Hematopoietic multipotent progenitor cell treated with erythropoietin and hydrocortisone succinate and interleukin-3 and kit ligand, for 6 days (in vitro differentiated cells): ENCODE data around the gene MCF2L.

ENCODE experiments used
- DNase-seq: peaks from one replicate; pipeline ENCODE4 v3.0.0-alpha.2; 2015

Gene MCF2L

DNA sequence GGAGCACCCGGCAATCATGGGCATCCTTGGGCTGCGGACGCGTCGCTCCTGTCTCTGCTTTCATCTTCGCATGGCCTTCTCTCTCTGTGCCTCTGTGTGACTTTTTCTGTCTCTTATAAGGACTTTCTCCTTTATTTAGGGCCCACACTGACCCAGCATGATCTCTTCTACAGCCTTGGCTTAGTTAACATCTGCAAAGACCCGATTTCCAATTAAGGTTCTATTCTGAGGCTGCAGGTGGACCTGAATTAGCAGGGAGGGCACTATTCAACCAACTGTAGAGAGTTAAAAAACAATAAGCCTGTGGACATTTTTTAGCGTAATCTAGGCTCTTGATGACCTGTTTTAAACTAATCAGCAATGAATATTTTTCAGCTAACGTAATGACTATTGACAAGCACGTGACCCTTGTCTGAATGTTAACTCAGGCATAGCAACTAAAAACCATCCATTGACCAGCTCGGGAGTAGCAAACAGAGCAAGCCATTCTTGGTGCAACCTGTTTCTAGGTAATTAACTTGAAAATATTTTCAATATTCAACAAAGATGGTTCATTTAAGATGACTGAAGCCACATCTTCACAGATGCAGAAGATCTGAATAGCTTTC is 168.8 kb downstream of the MCF2L start:
- no peak for DNase-seq

- DNase-seq, result no peak
Measured at GRCh38 chr13:113138792-113139551, 170.0 kb downstream of the MCF2L start.

- DNase-seq, result no peak
Measured at GRCh38 chr13:113139577-113139976, 170.6 kb downstream of the MCF2L start.

- no peak for DNase-seq
Measured at GRCh38 chr13:113140677-113141600, 171.9 kb downstream of the MCF2L start.

GRCh38 chr13:113141601-113141970 is 172.6 kb downstream of the MCF2L start:
- DNase-seq, result no peak

GRCh38 chr13:113142876-113143275 is 173.9 kb downstream of the MCF2L start:
- no peak for DNase-seq

DNA sequence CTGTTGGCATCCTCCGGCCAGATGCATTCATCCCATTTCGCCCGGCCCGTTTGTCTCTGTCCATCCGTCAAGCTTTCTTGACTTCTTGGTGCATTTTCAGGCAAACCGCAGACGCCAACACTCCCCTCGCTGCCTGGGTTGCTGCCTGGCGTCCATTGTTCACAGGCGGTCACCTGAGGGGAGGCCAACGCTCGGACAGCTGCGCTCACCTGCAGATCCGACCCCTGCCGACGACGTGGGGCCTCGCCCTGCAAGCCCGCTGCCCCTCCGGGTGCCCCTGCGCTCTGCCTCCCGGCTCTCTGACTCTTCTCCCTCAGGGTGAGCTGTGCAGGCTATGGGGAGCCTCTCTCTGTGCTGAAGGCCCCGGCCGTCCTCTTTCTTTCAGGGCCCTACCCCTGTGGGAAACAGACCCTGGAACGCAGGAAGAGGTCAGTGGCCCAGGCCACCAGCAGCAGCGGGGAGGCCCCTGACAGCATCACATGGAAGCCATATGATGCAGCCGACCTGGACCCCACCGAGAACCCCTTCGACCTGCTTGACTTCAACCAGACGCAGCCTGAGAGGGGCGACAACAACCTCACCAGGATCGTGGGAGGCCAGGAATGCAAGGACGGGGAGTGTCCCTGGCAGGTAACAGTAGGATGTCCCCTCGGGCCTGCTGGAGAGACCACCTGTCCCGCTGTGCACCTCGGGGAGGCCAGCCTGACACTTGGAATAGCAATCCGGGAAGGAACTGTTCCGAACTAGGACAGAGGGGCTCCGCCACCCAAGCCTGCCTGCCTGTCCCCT is 174.6 kb downstream of the MCF2L start:
- no peak for DNase-seq

- DNase-seq, result no peak
Measured at GRCh38 chr13:113144255-113144629, 175.2 kb downstream of the MCF2L start.

- no peak for DNase-seq
Measured at GRCh38 chr13:113145496-113145895, 176.5 kb downstream of the MCF2L start.

DNA sequence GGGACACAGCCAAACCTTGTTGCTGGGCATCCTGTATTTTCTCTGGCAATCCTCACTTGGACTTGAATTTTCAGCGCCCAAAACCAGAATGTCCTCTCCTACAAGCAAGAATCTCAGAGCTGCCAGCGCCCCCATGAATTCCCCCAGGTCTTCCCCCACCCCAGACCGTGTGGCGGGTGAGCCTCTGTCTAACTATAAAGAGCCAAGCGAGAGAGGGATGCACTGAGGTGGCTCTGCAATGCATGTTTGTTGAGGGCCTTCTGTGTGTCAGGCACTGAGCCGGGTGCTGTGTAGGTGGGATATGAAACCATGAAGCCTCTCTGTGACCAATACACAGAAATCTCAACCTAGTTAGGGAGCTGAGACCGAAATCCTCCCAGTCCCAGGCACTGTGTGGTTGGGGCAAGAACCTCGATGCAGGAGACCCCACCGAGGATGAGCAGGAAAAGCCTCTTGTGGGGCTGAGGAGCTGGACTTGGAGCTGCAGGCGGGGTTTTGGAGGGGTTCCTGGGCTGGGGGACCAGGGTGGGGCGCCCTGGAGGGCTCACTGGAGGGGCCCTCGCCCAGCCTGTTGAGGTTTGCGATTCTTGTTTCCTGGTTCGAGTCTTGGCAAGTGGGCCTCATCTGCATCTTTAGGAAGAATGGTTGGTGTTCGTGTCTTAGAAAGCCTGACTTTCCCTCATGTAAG is 177.0 kb downstream of the MCF2L start:
- no peak for DNase-seq

DNA sequence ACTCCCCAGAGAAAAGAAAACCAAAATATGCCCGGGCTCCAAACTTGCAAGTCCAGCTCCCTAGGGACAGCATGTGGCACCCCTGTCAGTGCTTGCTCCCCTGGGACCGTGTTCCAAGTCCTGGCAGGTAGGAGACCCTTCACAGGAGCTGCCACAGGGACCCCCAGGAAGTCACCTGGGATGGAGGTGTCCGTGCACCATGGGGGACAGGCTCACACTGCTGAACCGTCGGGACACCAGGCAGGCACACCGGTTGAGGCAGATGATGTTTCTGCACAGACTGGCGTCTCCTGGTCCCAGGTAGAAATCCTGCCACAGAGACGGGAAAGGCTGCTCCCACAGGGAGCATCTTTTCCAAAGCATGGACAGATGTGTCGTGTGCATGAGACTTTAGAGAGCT is 177.7 kb downstream of the MCF2L start:
- no peak for DNase-seq

- DNase-seq, result no peak
Measured at GRCh38 chr13:113147206-113147605, 178.2 kb downstream of the MCF2L start.

- DNase-seq, result no peak
Measured at GRCh38 chr13:113148407-113148806, 179.4 kb downstream of the MCF2L start.

DNA sequence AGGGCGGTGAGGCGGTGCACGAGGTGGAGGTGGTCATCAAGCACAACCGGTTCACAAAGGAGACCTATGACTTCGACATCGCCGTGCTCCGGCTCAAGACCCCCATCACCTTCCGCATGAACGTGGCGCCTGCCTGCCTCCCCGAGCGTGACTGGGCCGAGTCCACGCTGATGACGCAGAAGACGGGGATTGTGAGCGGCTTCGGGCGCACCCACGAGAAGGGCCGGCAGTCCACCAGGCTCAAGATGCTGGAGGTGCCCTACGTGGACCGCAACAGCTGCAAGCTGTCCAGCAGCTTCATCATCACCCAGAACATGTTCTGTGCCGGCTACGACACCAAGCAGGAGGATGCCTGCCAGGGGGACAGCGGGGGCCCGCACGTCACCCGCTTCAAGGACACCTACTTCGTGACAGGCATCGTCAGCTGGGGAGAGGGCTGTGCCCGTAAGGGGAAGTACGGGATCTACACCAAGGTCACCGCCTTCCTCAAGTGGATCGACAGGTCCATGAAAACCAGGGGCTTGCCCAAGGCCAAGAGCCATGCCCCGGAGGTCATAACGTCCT is 180.0 kb downstream of the MCF2L start:
- DNase-seq, result no peak
